ENCODE data around the gene COLEC12.
A peak's percentile ranks its signal among the peaks of the same experiment; 100 is the strongest.
"Not testable (repeated sequence)": the region's sequence is repeated elsewhere in the genome, so short reads cannot be mapped to it uniquely, and the experiment has no call there.

Gene COLEC12

DNA sequence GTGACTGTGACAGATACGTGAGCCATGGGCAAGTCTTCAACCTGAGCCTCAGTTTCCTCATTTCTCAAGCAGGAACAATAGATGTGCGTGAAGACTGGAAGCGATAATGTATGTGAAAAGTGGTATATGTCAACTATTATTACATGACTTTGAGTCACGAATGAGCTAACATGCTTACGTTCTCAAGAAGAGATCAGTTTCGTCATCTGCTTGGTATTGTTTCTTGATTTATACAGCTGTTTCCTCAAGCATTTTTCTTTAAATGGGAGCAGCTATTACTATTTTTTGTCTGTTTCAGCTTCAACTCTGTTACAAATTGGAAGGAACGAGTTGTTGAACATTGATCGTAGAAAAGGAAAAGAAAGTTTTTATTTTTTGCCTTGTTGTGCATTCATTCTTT, 184.1 kb downstream of the COLEC12 start:
- ATAC-seq (no peak), DNase-seq (no peak)
- H3K4me1 Mint-ChIP-seq, result no peaks in the 10 kb centered on the region
- H3K4me3 Mint-ChIP-seq, result no peak overlapping the region
- H3K27me3 Mint-ChIP-seq, result no peaks in the 10 kb centered on the region
- H3K9me3 Mint-ChIP-seq, result no peaks in the 10 kb centered on the region
- no peak overlapping the region for H3K27ac Mint-ChIP-seq

DNA sequence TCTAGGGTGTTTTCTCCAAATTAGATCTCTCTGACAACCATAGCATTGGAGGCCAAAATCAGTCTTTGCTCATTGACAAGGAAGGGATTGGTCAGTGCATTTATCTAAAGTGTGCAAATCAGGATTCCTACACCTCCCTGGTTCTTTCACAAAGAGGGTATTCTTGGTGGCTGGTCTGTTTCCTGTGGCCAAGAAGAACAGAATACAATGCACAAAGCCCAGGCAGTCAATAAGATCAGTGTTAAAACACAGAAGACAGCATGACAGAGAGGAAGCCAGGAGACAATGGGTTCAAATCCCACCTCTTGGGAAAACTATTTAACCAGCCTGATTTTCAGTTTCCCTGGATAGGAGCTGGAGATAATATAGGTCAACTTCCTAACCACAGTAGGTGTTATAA, 186.6 kb downstream of the COLEC12 start:
- DNase-seq, result no peak
- Mint-ChIP-seq H3K27ac (no peak overlapping the region), H3K27me3 (no peaks in the 10 kb centered on the region), H3K9me3 (no peaks in the 10 kb centered on the region), H3K4me3 (no peak overlapping the region), H3K4me1 (no peaks in the 10 kb centered on the region)
- no peak for ATAC-seq

DNA sequence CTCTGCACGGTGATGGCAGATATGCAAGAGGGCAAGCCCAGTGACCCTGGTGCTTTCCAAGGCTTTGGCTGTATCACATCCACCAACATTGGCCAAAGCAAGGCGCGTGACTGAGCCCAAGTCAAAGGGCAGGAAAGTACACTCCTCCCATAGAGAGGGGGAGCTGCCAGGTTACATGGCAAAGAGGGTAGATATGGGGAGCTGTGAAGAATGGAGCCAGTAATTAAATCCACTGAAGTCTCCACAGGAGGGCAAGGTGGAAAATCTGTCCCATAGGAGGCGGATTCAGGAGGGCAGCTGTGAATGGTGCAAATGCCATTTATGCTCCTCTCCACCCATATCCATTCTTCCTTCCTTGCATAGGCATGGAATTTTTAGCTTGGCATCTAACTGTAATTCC, 188.1 kb downstream of the COLEC12 start:
- no peaks in the 10 kb centered on the region for H3K4me1 Mint-ChIP-seq
- H3K27ac Mint-ChIP-seq, result no peak overlapping the region

DNA sequence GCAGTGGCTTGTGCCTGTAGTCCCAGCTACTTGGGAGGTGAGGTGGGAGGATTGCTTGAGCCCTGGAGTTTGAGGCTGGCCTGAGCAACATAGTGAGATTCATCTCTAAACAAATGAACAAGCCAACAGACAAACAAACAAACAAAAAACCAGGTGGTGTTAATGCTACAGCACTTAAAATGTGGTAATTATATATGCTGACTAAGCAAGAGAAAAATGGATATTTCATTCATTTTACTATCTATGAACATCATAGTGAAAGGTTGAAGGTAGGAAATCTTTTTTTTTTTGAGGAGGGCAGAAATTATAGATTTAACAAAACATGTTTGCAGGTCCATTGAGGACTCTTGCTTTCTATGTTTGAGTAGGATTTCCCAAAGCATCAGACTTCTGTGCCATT, 190.5 kb downstream of the COLEC12 start:
- DNase-seq (no peak), ATAC-seq (no peak)
- Mint-ChIP-seq H3K4me1 (no peaks in the 10 kb centered on the region), H3K27me3 (peaks cover 13% of the 10 kb centered on the region), H3K9me3 (no peaks in the 10 kb centered on the region), H3K27ac (no peak overlapping the region), H3K4me3 (no peak overlapping the region)

More for the DNA sequence above, 188.1 kb downstream of the COLEC12 start:
- Mint-ChIP-seq H3K27me3 (peaks cover 4% of the 10 kb centered on the region), H3K9me3 (no peaks in the 10 kb centered on the region), H3K4me3 (no peak overlapping the region)
- ATAC-seq (no peak), DNase-seq (no peak)

DNA sequence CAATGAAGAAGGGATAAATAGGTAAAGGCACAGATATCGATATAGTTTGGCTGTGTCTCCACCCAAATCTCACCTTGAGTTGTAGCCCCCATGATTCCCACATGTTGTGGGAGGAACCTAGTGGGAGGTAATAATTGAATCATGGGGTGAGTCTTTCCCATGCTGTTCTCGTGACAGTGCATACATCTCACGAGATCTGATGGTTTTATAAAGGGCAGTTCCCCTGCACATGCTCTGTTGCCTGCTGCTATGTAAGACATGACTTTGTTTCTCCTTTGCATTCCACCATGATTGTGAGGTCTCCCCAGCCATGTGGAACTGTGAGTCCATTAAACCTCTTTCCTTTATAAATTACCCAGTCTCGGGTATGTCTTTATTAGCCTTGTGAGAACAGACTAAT, 192.4 kb downstream of the COLEC12 start:
- not testable (repeated sequence) for DNase-seq, ATAC-seq, H3K4me3 Mint-ChIP-seq, H3K4me1 Mint-ChIP-seq, H3K9me3 Mint-ChIP-seq, H3K27ac Mint-ChIP-seq
- peaks cover 13% of the 10 kb centered on the region for H3K27me3 Mint-ChIP-seq

DNA sequence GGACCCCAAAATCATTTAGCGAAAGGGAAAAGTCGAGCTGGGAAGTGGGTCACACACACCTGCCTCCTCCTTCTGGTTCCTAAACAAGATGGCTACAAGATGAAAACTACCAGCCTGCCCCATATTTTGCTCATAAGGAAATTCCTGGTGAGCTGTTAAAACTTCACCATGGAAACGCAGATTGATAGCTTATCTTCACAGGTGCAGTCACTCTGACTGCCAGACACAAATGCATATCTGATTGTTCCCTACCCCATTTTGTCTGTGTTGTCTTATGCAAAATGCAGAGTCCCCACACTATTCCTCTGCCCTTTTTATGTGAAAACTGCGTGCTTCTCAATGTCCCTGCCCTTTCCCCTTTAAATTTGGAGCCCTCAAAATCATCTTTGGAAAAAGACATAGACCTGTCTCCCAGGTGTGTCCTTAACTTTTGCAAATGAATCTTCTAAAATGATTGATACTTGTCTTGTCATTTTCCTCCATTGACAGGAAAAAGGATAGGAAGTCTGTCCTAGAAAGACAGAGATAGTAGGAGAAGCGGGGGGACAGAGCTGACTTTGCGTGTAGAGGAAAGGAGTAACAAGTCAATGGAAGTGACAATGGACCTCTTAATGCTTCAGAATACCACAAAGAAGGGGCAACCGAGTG, 193.8 kb downstream of the COLEC12 start:
- ATAC-seq (no peak), DNase-seq (no peak)
- H3K4me3 Mint-ChIP-seq, result no peak overlapping the region
- no peaks in the 10 kb centered on the region for H3K9me3 Mint-ChIP-seq
- peaks cover 13% of the 10 kb centered on the region for H3K27me3 Mint-ChIP-seq
- H3K4me1 Mint-ChIP-seq, result no peaks in the 10 kb centered on the region
- peak overlapping the region in 1 of 2 donors; percentile 2 for H3K27ac Mint-ChIP-seq

DNA sequence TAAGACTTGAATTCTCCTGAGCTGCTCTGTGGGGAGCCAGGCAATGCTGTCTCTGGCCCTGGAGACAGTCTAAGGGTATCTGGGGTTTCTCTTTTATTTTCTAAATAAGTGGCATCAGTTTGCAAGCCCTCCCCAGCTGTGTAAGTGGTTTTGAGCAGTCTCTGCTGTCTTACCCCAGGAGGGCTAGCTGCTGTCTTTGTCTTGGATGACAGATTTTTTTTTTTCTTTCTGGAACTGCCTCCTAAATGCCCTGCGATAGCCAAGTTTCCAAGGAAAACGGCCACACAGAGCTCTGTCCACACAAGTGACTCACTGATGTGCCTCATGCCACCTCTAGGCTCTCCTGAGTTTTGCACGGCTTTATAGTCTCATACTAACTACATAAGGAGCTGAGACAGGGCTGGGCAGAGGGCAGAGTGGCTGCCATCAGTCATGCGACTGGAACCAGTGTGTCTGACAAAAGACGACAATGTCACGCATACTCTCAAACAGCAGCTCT, 195.4 kb downstream of the COLEC12 start:
- Mint-ChIP-seq H3K4me3 (no peak overlapping the region), H3K4me1 (no peaks in the 10 kb centered on the region), H3K9me3 (no peaks in the 10 kb centered on the region), H3K27me3 (peaks cover 13% of the 10 kb centered on the region), H3K27ac (no peak overlapping the region)
- no peak for ATAC-seq
- no peak for DNase-seq

DNA sequence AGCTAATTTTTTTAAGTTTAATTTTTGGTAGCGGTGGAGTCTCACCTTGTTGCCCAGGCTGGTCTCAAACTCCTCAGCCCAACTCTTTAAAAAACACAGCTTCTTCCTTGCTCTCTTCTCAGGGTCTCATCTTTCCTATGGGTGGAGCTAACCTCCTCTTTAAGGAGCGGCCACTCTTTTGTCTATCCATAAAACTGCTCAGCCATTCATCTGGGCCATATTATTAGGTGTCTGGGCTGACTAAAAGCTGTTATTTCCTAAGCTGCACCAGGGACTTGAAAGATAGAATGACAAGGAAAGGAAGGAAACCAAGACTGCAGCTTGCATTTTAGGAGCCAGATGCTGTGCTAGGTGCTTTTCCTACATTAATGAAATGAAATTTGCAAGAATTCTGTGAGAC, 196.9 kb downstream of the COLEC12 start:
- Mint-ChIP-seq H3K9me3 (no peaks in the 10 kb centered on the region), H3K4me1 (no peaks in the 10 kb centered on the region), H3K27ac (no peak overlapping the region), H3K27me3 (peaks cover 13% of the 10 kb centered on the region), H3K4me3 (no peak overlapping the region)
- ATAC-seq (no peak), DNase-seq (no peak)

DNA sequence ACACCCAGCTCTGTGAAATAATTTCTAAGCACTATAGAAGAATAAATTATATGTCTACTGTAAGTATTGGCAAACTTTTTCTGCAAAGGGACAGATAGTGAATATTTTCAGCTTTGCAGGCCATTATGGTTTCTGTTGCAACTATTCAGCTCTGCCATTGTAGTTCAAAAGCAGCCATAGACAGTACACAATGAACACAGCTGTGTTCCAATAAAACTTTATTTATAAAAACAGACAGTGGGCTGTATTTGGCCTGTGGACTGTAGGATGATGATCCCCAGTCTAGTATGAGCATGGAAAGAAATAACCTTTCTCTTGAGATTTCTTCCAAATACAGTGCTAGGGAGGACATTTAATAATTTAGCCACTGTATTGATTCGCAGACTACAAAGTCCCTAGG, 197.5 kb downstream of the COLEC12 start:
- Mint-ChIP-seq H3K4me3 (no peak overlapping the region), H3K27ac (no peak overlapping the region), H3K4me1 (no peaks in the 10 kb centered on the region), H3K27me3 (peaks cover 13% of the 10 kb centered on the region), H3K9me3 (no peaks in the 10 kb centered on the region)
- ATAC-seq (no peak), DNase-seq (no peak)

DNA sequence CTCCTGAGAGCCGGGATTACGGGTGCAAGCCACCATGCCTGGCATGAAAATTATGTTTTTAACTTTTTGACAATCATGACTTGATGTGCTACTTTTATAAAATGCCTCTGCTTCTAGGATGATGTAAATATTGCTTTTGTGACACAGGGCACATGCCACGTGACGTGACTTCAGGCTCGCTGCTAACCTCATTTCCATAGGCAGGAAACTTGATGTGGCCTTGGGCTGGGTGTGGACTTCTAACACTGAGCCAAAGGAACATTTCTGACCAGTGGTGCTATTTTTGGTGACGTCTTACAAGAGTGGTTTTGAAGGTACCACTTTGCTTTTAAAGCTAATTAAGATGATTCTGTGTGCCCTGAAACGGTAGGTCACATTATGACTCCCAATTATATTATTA, 198.4 kb downstream of the COLEC12 start:
- DNase-seq (no peak), ATAC-seq (no peak)
- Mint-ChIP-seq H3K9me3 (no peaks in the 10 kb centered on the region), H3K4me1 (no peaks in the 10 kb centered on the region), H3K4me3 (no peak overlapping the region), H3K27me3 (peaks cover 5% of the 10 kb centered on the region), H3K27ac (no peak overlapping the region)

DNA sequence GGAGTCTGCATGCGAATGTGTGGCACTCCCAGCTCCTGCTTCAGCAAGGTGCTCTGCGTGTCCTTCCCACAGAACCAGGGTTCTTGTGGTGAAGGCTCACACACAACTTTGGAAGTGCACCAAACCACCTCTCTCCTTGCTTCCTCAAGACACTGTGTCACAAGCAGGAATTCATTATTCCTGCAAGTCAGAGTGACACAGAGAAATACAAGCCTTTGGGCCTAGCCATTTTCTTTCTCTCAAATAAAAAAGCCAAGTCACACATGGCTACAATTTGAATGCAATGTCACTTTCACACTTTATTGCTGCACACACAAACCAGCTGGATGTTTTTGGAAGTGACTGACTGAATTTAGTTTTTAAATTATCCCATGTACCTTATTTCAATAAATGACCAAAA, 202.6 kb downstream of the COLEC12 start:
- Mint-ChIP-seq H3K4me3 (no peak overlapping the region), H3K9me3 (no peaks in the 10 kb centered on the region), H3K27ac (no peak overlapping the region), H3K27me3 (peaks cover 3% of the 10 kb centered on the region), H3K4me1 (no peaks in the 10 kb centered on the region)
- ATAC-seq (no peak), DNase-seq (no peak)

DNA sequence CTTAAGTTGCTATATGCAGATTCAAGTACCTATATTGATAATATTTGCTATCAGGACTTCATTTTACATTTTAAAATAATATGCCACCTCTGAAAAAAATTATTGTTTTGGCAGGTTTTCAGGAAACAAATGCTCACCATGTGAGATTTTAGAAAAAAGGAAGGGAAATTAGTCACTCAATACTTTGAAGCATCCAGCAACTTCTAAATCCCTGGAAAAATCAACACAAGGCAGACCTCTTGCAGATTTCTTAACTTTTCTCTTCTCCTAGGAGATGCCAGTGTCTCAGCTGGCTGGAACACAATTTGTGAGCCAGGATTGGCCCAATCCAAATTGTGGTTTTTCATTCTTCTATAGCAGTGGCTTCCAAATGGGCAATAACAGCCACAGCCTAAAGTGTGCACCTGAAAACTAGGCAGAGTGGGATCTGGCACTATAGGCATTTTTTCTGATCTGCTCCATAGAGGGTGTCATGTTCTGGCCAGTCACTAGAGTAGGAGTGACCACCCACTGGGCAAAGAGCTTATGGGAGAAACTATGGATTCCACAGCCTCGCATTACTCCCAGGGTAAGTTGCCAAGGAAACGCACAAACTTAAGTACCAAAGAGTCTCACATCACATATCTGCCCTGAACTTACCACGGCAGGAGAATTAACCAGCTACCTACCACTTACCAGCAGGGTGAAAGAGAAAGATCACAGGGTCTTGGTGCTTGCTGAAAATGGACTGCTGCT, 204.6 kb downstream of the COLEC12 start:
- peaks cover 15% of the 10 kb centered on the region for H3K27me3 Mint-ChIP-seq
- DNase-seq (no peak), ATAC-seq (no peak)
- H3K27ac Mint-ChIP-seq, result peak overlapping the region in 1 of 2 donors; percentile 27
- H3K4me3 Mint-ChIP-seq, result no peak overlapping the region
- no peaks in the 10 kb centered on the region for H3K4me1 Mint-ChIP-seq
- no peaks in the 10 kb centered on the region for H3K9me3 Mint-ChIP-seq

DNA sequence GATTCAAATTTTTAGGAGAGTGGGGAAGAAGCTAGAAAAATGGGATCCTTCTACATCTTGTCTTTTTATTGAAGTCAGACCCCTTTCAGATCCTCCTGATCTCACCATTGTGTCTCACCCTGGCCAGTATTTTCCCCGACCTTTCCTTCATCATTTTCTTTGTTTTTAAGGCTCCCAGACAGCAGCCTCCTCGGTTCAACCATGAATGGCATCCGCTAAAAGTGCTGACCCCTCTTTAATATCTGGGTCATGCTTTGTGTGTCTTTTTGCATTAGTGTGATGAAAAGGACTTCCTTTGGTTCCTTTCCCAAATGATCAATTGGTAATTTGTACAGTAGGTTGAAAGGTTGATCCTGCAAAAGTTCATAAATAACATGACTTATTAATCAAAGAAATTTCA, 205.9 kb downstream of the COLEC12 start:
- Mint-ChIP-seq H3K4me3 (no peak overlapping the region), H3K27me3 (peaks cover 15% of the 10 kb centered on the region), H3K27ac (no peak overlapping the region), H3K4me1 (no peaks in the 10 kb centered on the region), H3K9me3 (no peaks in the 10 kb centered on the region)
- no peak for ATAC-seq
- DNase-seq, result no peak

DNA sequence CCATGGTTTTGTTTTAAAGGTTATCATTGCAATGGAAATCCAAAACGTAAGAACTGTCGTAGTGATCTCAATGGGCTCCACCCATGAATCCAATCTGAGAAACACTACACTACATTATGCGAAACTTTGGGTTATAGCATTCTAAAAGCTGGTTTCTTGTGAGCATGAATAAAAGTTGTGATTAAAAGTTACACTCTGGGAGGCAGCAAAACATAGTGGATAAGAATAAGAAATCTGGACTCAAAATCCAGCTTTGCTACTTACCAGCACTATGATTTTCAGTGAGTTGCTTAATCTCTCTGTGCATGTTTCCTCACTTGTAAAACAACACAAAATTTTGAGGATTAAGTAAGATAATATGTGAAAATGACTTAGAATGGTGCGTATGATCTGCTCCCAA, 207.0 kb downstream of the COLEC12 start:
- Mint-ChIP-seq H3K4me1 (no peaks in the 10 kb centered on the region), H3K27me3 (peaks cover 15% of the 10 kb centered on the region), H3K27ac (no peak overlapping the region), H3K4me3 (no peak overlapping the region), H3K9me3 (no peaks in the 10 kb centered on the region)
- DNase-seq (no peak), ATAC-seq (no peak)

DNA sequence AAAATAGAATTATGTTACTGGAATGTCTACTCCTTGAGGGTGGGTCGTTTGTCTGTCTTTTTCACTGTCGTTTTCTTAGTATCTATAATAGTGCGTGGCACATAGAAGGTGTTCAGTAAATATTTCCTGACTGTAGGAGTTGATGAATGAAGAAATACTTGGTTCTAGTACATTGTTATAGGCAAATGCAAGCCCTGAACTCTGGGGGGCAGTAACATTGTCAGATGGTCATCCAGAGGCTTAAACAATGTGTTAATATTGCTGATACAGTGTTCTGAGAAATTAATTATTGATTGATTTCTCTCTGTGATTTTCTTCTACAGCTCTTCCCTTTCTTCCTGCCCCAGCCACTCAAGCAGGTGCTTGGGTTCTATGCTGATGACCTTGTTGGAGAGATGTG, 208.2 kb downstream of the COLEC12 start:
- Mint-ChIP-seq H3K27ac (no peak overlapping the region), H3K4me1 (no peaks in the 10 kb centered on the region)
- DNase-seq, result no peak

DNA sequence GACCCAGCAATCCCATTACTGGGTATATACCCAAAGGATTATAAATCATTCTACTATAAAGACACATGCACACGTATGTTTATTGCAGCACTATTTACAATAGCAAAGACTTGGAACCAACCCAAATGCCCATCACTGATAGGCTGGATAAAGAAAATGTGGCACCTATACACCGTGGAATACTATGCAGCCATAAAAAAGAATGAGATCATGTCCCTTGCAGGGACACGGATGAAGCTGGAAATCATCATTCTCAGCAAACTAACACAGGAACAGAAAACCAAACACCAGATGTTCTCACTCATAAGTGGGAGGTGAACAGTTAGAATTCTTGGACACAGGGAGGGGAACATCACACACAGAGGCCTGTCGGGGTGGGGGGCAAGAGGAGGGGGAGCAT, 210.5 kb downstream of the COLEC12 start:
- not testable (repeated sequence) for H3K9me3 Mint-ChIP-seq, ATAC-seq, H3K4me3 Mint-ChIP-seq, DNase-seq, H3K4me1 Mint-ChIP-seq, H3K27ac Mint-ChIP-seq
- peaks cover 27% of the 10 kb centered on the region for H3K27me3 Mint-ChIP-seq

More for the DNA sequence above, 208.2 kb downstream of the COLEC12 start:
- Mint-ChIP-seq H3K4me3 (no peak overlapping the region), H3K27me3 (peaks cover 20% of the 10 kb centered on the region), H3K9me3 (no peaks in the 10 kb centered on the region)
- ATAC-seq, result no peak
